Loucy (cell line): ENCODE measurements around the gene RHEBL1.

Experiments used
- H2AFZ ChIP-seq: fragments of 200-600 bp; sonication (generic); 2 replicates; pipeline ENCODE4 v1.6.0; 2016; ENCODE audit warnings: antibody characterized with exemption, mild to moderate bottlenecking, low read length, moderate library complexity
- H3F3A ChIP-seq: fragments of 200-600 bp; 2 replicates; pipeline ENCODE4 v1.6.0; 2016; ENCODE audit warnings: antibody characterized with exemption, low read depth, mild to moderate bottlenecking
- H3K27me3 ChIP-seq: fragments of 200-600 bp; sonication (generic); 2 replicates; pipeline ENCODE4 v1.6.1; 2014; ENCODE audit warnings: low read length, mild to moderate bottlenecking; ENCODE audit not compliant: insufficient read depth, poor library complexity, severe bottlenecking
- H3K36me3 ChIP-seq: fragments of 200-600 bp; sonication (generic); 2 replicates; pipeline ENCODE4 v1.6.1; 2016; ENCODE audit warnings: low read length; ENCODE audit not compliant: insufficient read depth
- H3K4me1 ChIP-seq: fragments of 200-600 bp; sonication (generic); 2 replicates; pipeline ENCODE4 v1.5.1; 2014; ENCODE audit warnings: low read length, mild to moderate bottlenecking; ENCODE audit not compliant: insufficient read depth, poor library complexity, severe bottlenecking
- H3K4me2 ChIP-seq: fragments of 200-600 bp; sonication (generic); 2 replicates; pipeline ENCODE4 v1.6.0; 2014; ENCODE audit warnings: antibody characterized with exemption, low read length, low read depth, mild to moderate bottlenecking; ENCODE audit not compliant: poor library complexity, severe bottlenecking
- H3K4me3 ChIP-seq: fragments of 200-600 bp; sonication (generic); 2 replicates; pipeline ENCODE4 v1.5.1; 2014; ENCODE audit warnings: low read length, mild to moderate bottlenecking, mixed read lengths; ENCODE audit not compliant: poor library complexity, severe bottlenecking
- H3K79me2 ChIP-seq: fragments of 200-600 bp; sonication (generic); 2 replicates; pipeline ENCODE4 v1.6.1; 2014; ENCODE audit warnings: low read length; ENCODE audit not compliant: insufficient read depth
- H3K9ac ChIP-seq: fragments of 200-600 bp; sonication (generic); 2 replicates; pipeline ENCODE4 v1.6.0; 2014; ENCODE audit warnings: mild to moderate bottlenecking, low read depth, low read length, moderate library complexity; ENCODE audit not compliant: poor library complexity, severe bottlenecking
- H3K9me2 ChIP-seq: fragments of 200-600 bp; sonication (generic); replicated peaks from 2 replicates; pipeline ENCODE4 v1.6.1; 2016; ENCODE audit warnings: low read depth, low read length, mixed read lengths
- H3K9me3 ChIP-seq: fragments of 200-600 bp; sonication (generic); 2 replicates; pipeline ENCODE4 v1.6.1; 2014; ENCODE audit warnings: mild to moderate bottlenecking, antibody characterized with exemption, low read length, low read depth; ENCODE audit not compliant: insufficient read depth
- H4K20me1 ChIP-seq: fragments of 200-600 bp; sonication (generic); 2 replicates; pipeline ENCODE4 v1.6.0; 2014; ENCODE audit warnings: antibody characterized with exemption, low read length, mild to moderate bottlenecking; ENCODE audit not compliant: insufficient read depth, poor library complexity, severe bottlenecking
- CTCF ChIP-seq: fragments of 200-600 bp; sonication (generic); conservative IDR thresholded peaks from 2 replicates; pipeline ENCODE4 v1.5.1; 2014; ENCODE audit warnings: mild to moderate bottlenecking, antibody characterized with exemption, low read length
- EZH2phosphoT487 ChIP-seq: fragments of 200-600 bp; IDR thresholded peaks from 2 replicates; pipeline ENCODE4 v1.6.1; 2018; ENCODE audit warnings: antibody characterized with exemption, mild to moderate bottlenecking, moderate library complexity, borderline replicate concordance

The RHEBL1 gene

GRCh38 chr12:49052451-49053208 lies 17.1 kb downstream of the RHEBL1 start:
- Histone ChIP-seq H3K36me3 (peaks cover 77% of the 10 kb centered on the region), H4K20me1 (peaks cover 66% of the 10 kb centered on the region), H3K9me2 (no peaks in the 10 kb centered on the region), H3K4me1 (peaks cover 26% of the 10 kb centered on the region), H3K9me3 (no peaks in the 10 kb centered on the region), H3K4me3 (no peak overlapping the region), H2AFZ (no peak overlapping the region), H3K27me3 (no peaks in the 10 kb centered on the region), H3F3A (no peaks in the 10 kb centered on the region), H3K9ac (no peak overlapping the region), H3K4me2 (no peak overlapping the region), H3K79me2 (peaks cover 61% of the 10 kb centered on the region)
- no peak for TF ChIP-seq EZH2phosphoT487
- TF ChIP-seq CTCF: no peak; the same call in 1 of the 2 replicates

- Histone ChIP-seq H3K4me2 (no peak overlapping the region), H3K4me3 (no peak overlapping the region), H4K20me1 (peaks cover 59% of the 10 kb centered on the region), H3K9me3 (no peaks in the 10 kb centered on the region), H3K79me2 (peaks cover 54% of the 10 kb centered on the region), H3K9me2 (no peaks in the 10 kb centered on the region), H3K36me3 (peaks cover 84% of the 10 kb centered on the region), H2AFZ (no peak overlapping the region), H3K4me1 (peaks cover 20% of the 10 kb centered on the region), H3K27me3 (no peaks in the 10 kb centered on the region), H3F3A (no peaks in the 10 kb centered on the region), H3K9ac (no peak overlapping the region)
- TF ChIP-seq EZH2phosphoT487 (no peak), CTCF (no peak)
Measured at GRCh38 chr12:49051777-49052438, 17.9 kb downstream of the RHEBL1 start.

- Histone ChIP-seq H3K27me3 (no peaks in the 10 kb centered on the region), H3K9me3 (no peaks in the 10 kb centered on the region), H3K4me3 (no peak overlapping the region), H3K4me1 (peaks cover 16% of the 10 kb centered on the region), H3K9me2 (no peaks in the 10 kb centered on the region), H3K9ac (no peak overlapping the region), H4K20me1 (peaks cover 53% of the 10 kb centered on the region), H3F3A (no peaks in the 10 kb centered on the region), H3K79me2 (peaks cover 48% of the 10 kb centered on the region), H3K36me3 (peaks cover 89% of the 10 kb centered on the region), H2AFZ (no peak overlapping the region), H3K4me2 (no peak overlapping the region)
- TF ChIP-seq CTCF (no peak), EZH2phosphoT487 (no peak)
Measured at GRCh38 chr12:49051373-49051764, 18.4 kb downstream of the RHEBL1 start.
